NCI-H446 treated with DMSO at 0.1 percent for 48 hours (cell line): ENCODE data around the gene SCAMP5.
A peak's percentile ranks its signal among the peaks of the same experiment; 100 is the strongest.

ENCODE experiments used
- DNase-seq: peaks from one replicate; lab custom pipeline; 2025; lab: John Stamatoyannopoulos, UW

Gene SCAMP5

GRCh38 chr15:75023181-75023871, 28.0 kb downstream of the SCAMP5 start, which contains the start of gene PPCDC:
PPCDC (plus strand) TSS chr15:75023590; CDS start chr15:75028319, 4,729 bp downstream.
- DNase-seq = peak; percentile 95

GRCh38 chr15:75023872-75024636, 28.7 kb downstream of the SCAMP5 start:
- peak; percentile 15 for DNase-seq

- no peak for DNase-seq
Observed at GRCh38 chr15:75025107-75025506, 29.7 kb downstream of the SCAMP5 start.

- no peak for DNase-seq
Observed at GRCh38 chr15:75025548-75026260, 30.3 kb downstream of the SCAMP5 start.

- no peak for DNase-seq
Observed at GRCh38 chr15:75027551-75027950, 32.2 kb downstream of the SCAMP5 start.

- DNase-seq = no peak
Observed at GRCh38 chr15:75028991-75029377, 33.6 kb downstream of the SCAMP5 start.

GRCh38 chr15:75029378-75030022, 34.1 kb downstream of the SCAMP5 start:
- DNase-seq = peak; percentile 55

- DNase-seq = peak; percentile 54
Observed at GRCh38 chr15:75030023-75030413, 34.7 kb downstream of the SCAMP5 start.

- no peak for DNase-seq
Observed at GRCh38 chr15:75030424-75030823, 35.1 kb downstream of the SCAMP5 start.

- DNase-seq = no peak
Observed at GRCh38 chr15:75031848-75032247, 36.5 kb downstream of the SCAMP5 start.

- DNase-seq = no peak
Observed at GRCh38 chr15:75032395-75032794, 37.0 kb downstream of the SCAMP5 start.

GRCh38 chr15:75033809-75034208, 38.4 kb downstream of the SCAMP5 start:
- DNase-seq = no peak

GRCh38 chr15:75034615-75035014, 39.3 kb downstream of the SCAMP5 start:
- DNase-seq = no peak

GRCh38 chr15:75036212-75036616, 40.9 kb downstream of the SCAMP5 start:
- no peak for DNase-seq

GRCh38 chr15:75037685-75038084, 42.3 kb downstream of the SCAMP5 start:
- DNase-seq = no peak

- DNase-seq = no peak
Observed at GRCh38 chr15:75038231-75038630, 42.9 kb downstream of the SCAMP5 start.

- no peak for DNase-seq
Observed at GRCh38 chr15:75042730-75043508, 47.6 kb downstream of the SCAMP5 start.

- DNase-seq = no peak
Observed at GRCh38 chr15:75043509-75044257, 48.3 kb downstream of the SCAMP5 start.

- DNase-seq = no peak
Observed at GRCh38 chr15:75044258-75044878, 49.0 kb downstream of the SCAMP5 start.

GRCh38 chr15:75045332-75046015, 50.1 kb downstream of the SCAMP5 start:
- no peak for DNase-seq
